EL (cell line): Measurements from ENCODE around the gene TRPM2.
A peak's percentile ranks its signal among the peaks of the same experiment; 100 is the strongest.
"Not testable (repeated sequence)": the region's sequence is repeated elsewhere in the genome, so short reads cannot be mapped to it uniquely, and the experiment has no call there.

Source experiments
- DNase-seq: peaks from one replicate; pipeline ENCODE4 v3.0.0-alpha.2; 2016

TRPM2 gene

GRCh38 chr21:44335266-44336059, 18.0 kb upstream of the TRPM2 start:
- DNase-seq = no peak

GRCh38 chr21:44337449-44337848, 16.0 kb upstream of the TRPM2 start:
- DNase-seq = no peak

GRCh38 chr21:44337941-44338895, 15.2 kb upstream of the TRPM2 start:
- peak; percentile 46 for DNase-seq

- peak; percentile 94 for DNase-seq
Measured at GRCh38 chr21:44338971-44339910, 14.2 kb upstream of the TRPM2 start, which contains the start of gene CFAP410. Gene CFAP410, minus strand, starts transcription at chr21:44339390. Its CDS starts 196 bp downstream, at chr21:44339194.

GRCh38 chr21:44341726-44342458, 11.5 kb upstream of the TRPM2 start:
- not testable (repeated sequence) for DNase-seq

GRCh38 chr21:44342981-44343380, 10.4 kb upstream of the TRPM2 start:
- DNase-seq = not testable (repeated sequence)

- DNase-seq = no peak
Measured at GRCh38 chr21:44344541-44345183, 8.8 kb upstream of the TRPM2 start.

- no peak for DNase-seq
Measured at GRCh38 chr21:44345495-44345894, 7.9 kb upstream of the TRPM2 start.

GRCh38 chr21:44347911-44348451, 5.4 kb upstream of the TRPM2 start:
- DNase-seq = no peak

- no peak for DNase-seq
Measured at GRCh38 chr21:44348861-44349260, 4.6 kb upstream of the TRPM2 start.

- no peak for DNase-seq
Measured at GRCh38 chr21:44349416-44349846, 4.0 kb upstream of the TRPM2 start.

GRCh38 chr21:44349847-44350772, 3.3 kb upstream of the TRPM2 start:
- DNase-seq = no peak

GRCh38 chr21:44350773-44351481, 2.5 kb upstream of the TRPM2 start:
- DNase-seq = no peak

- no peak for DNase-seq
Measured at GRCh38 chr21:44351535-44352252, 1.7 kb upstream of the TRPM2 start.

- no peak for DNase-seq
Measured at GRCh38 chr21:44352253-44352860, 1.1 kb upstream of the TRPM2 start.

GRCh38 chr21:44354001-44354405, 582 bp downstream of the TRPM2 start:
- DNase-seq = no peak
